ENCODE results near the gene NCAPH2. TPM values are rescaled to one million over a fixed set of nuclear protein-coding genes. Genes with fewer than 3 reads are reported as not detected.

Gene NCAPH2
- total RNA-seq, 1 donor from 2014 or later: 40.9 TPM

GRCh38 chr22:50465066-50465930 is 42.7 kb upstream of the NCAPH2 start:
- TF ChIP-seq CTCF (IDR thresholded peaks at IDR 0.05; ENCODE audit: unreplicated experiment): no peak
- H3K27ac Mint-ChIP-seq (ENCODE audit: unreplicated experiment): no peak overlapping the region
- H3K36me3 Mint-ChIP-seq (ENCODE audit: low read depth, unreplicated experiment): peaks cover 23% of the 10 kb centered on the region

GRCh38 chr22:50467341-50467740 is 40.7 kb upstream of the NCAPH2 start:
- Mint-ChIP-seq H3K27ac (ENCODE audit: unreplicated experiment) (no peak overlapping the region), H3K27me3 (ENCODE audit: unreplicated experiment) (peaks cover 6% of the 10 kb centered on the region), H3K4me1 (ENCODE audit: unreplicated experiment) (peaks cover 12% of the 10 kb centered on the region), H3K9me3 (ENCODE audit: unreplicated experiment) (no peaks in the 10 kb centered on the region), H3K36me3 (ENCODE audit: low read depth, unreplicated experiment) (peaks cover 16% of the 10 kb centered on the region), H3K4me3 (ENCODE audit: unreplicated experiment) (no peak overlapping the region)
- DNase-seq (ENCODE audit: low spot score): no peak
- TF ChIP-seq CTCF (IDR thresholded peaks at IDR 0.05; ENCODE audit: unreplicated experiment): no peak

More at GRCh38 chr22:50465066-50465930, 42.7 kb upstream of the NCAPH2 start:
- H3K4me1 Mint-ChIP-seq (ENCODE audit: unreplicated experiment): peaks cover 4% of the 10 kb centered on the region
- H3K27me3 Mint-ChIP-seq (ENCODE audit: unreplicated experiment): peaks cover 4% of the 10 kb centered on the region
- no peak for DNase-seq (ENCODE audit: low spot score)
- H3K4me3 Mint-ChIP-seq (ENCODE audit: unreplicated experiment): no peak overlapping the region
- no peaks in the 10 kb centered on the region for H3K9me3 Mint-ChIP-seq (ENCODE audit: unreplicated experiment)

- Mint-ChIP-seq H3K27ac (ENCODE audit: unreplicated experiment) (no peak overlapping the region), H3K27me3 (ENCODE audit: unreplicated experiment) (peaks cover 6% of the 10 kb centered on the region), H3K36me3 (ENCODE audit: low read depth, unreplicated experiment) (peaks cover 14% of the 10 kb centered on the region), H3K4me3 (ENCODE audit: unreplicated experiment) (no peak overlapping the region), H3K4me1 (ENCODE audit: unreplicated experiment) (peaks cover 12% of the 10 kb centered on the region), H3K9me3 (ENCODE audit: unreplicated experiment) (no peaks in the 10 kb centered on the region)
- no peak for TF ChIP-seq CTCF (IDR thresholded peaks at IDR 0.05; ENCODE audit: unreplicated experiment)
- no peak for DNase-seq (ENCODE audit: low spot score)
Measured at GRCh38 chr22:50467773-50468440, 40.1 kb upstream of the NCAPH2 start.

DNA sequence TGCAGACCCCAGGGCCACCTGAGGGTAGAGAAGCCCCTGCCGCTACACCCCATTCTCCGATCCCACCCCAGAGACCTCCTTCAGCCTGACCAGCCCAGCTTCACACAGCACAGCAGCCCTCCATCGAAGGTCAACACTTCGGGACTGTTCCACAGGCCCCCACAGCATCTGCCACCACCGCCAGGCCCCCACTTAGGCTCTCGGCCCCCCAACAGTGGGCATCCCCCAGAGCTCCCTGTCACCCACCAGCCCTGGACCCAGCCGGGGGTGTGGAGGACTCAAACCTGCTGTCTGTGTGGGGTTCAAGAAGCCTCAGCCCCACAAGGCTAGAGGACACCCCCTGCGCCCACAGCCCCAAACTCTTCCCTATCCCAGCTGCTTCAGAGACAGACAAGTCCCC is 39.4 kb upstream of the NCAPH2 start:
- H3K9me3 Mint-ChIP-seq (ENCODE audit: unreplicated experiment): no peaks in the 10 kb centered on the region
- no peak for DNase-seq (ENCODE audit: low spot score)
- no peak overlapping the region for H3K4me3 Mint-ChIP-seq (ENCODE audit: unreplicated experiment)
- peaks cover 8% of the 10 kb centered on the region for H3K36me3 Mint-ChIP-seq (ENCODE audit: low read depth, unreplicated experiment)
- no peak overlapping the region for H3K27ac Mint-ChIP-seq (ENCODE audit: unreplicated experiment)
- peaks cover 20% of the 10 kb centered on the region for H3K4me1 Mint-ChIP-seq (ENCODE audit: unreplicated experiment)
- H3K27me3 Mint-ChIP-seq (ENCODE audit: unreplicated experiment): peaks cover 11% of the 10 kb centered on the region
- TF ChIP-seq CTCF (IDR thresholded peaks at IDR 0.05; ENCODE audit: unreplicated experiment): no peak

Data from endothelial cell (in vitro differentiated cells).